Parathyroid adenoma (tissue), 2 donors: ENCODE data around the gene KRT39.

Source experiments
- H2AFZ ChIP-seq: fragments of 300-600 bp; sonication (generic); one replicate; pipeline ENCODE4 v1.7.0; 2017; ENCODE audit warnings: antibody characterized with exemption, mild to moderate bottlenecking
- H3K27ac ChIP-seq: fragments of 300-600 bp; sonication (generic); one replicate; pipeline ENCODE4 v1.7.0; 2017
- H3K27me3 ChIP-seq: fragments of 300-600 bp; sonication (generic); one replicate; pipeline ENCODE4 v1.7.0; 2017; ENCODE audit warnings: low read length; ENCODE audit not compliant: control insufficient read depth, insufficient read depth
- H3K36me3 ChIP-seq: fragments of 300-600 bp; sonication (generic); one replicate; pipeline ENCODE4 v1.7.0; 2017; ENCODE audit warnings: low read length; ENCODE audit not compliant: control insufficient read depth, insufficient read depth
- H3K4me1 ChIP-seq: fragments of 300-600 bp; sonication (generic); one replicate; pipeline ENCODE4 v1.7.0; 2017; ENCODE audit warnings: control low read depth
- H3K4me2 ChIP-seq: fragments of 300-600 bp; sonication (generic); one replicate; pipeline ENCODE4 v1.7.0; 2017; ENCODE audit warnings: low read length
- H3K4me3 ChIP-seq: fragments of 300-600 bp; sonication (generic); one replicate; pipeline ENCODE4 v1.7.0; 2017; ENCODE audit warnings: low read depth, low read length
- H3K79me2 ChIP-seq: fragments of 300-600 bp; sonication (generic); one replicate; pipeline ENCODE4 v1.7.0; 2017; ENCODE audit warnings: control low read depth
- H3K9ac ChIP-seq: fragments of 300-600 bp; sonication (generic); one replicate; pipeline ENCODE4 v1.7.0; 2017; ENCODE audit warnings: mild to moderate bottlenecking
- H3K9me3 ChIP-seq: fragments of 300-600 bp; sonication (generic); one replicate; pipeline ENCODE4 v1.7.0; 2017; ENCODE audit warnings: low read length; ENCODE audit not compliant: control insufficient read depth
- CTCF ChIP-seq: fragments of 300-600 bp; sonication (generic); IDR thresholded peaks from one replicate; pipeline ENCODE4 v1.7.0; 2017; ENCODE audit warnings: antibody characterized with exemption, mild to moderate bottlenecking
- donor health status: primary hyperparathyroidism.

KRT39 gene

DNA sequence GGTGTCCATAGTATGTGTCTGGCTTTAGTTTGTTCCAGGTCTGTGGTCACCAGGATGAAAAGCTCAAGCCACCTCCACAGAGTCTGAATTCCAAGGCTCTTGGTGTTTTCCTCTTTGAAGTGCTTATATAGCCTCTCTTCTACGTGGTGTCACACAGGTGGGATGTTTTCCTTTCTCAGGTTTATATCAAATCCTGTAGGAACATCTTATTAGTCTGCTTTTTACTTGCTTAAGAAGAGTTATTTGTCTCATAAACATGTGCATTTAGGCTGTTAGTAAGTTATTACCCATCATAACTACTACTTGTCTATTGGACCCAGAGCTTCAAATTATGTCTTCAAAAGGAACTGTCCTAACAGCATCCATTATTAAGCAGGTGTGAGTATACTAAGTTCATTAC lies at the start of gene KRT39:
Gene KRT39, minus strand, starts transcription at position 101 of the 400 bp plus-strand sequence. Its CDS starts 92 bp downstream, at position 9.
- Histone ChIP-seq H3K4me2 (no peak within 1 kb of the TSS), H3K27ac (no peak within 1 kb of the TSS), H3K79me2 (no peaks in the 10 kb centered on the region), H3K9me3 (no peaks in the 10 kb centered on the region), H3K4me1 (no peaks in the 10 kb centered on the region), H3K36me3 (no peaks in the 10 kb centered on the region), H2AFZ (no peak within 1 kb of the TSS), H3K4me3 (no peak within 1 kb of the TSS), H3K9ac (no peak within 1 kb of the TSS), H3K27me3 (no peaks in the 10 kb centered on the region)
- TF ChIP-seq CTCF: no peak

DNA sequence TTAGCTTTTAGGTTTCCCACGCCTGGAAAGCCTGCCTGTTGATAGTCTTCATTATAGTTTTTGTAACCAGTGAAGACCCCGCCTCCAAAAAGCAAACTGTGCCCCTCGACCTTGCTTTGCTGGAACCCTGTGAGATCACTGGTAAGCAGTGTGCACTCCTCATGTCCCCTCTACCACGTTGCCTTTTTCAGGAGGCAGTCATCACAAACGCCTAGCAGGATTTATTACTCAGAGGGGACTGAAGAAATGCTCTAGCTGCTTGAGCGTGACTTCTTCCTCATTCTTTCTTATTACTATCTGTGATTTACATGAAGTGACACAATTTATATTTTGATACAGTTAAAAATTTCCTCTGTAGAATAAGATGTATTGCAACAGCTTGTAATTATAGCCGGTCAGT lies 48.7 kb upstream of the KRT39 start:
- TF ChIP-seq CTCF: no peak
- H2AFZ ChIP-seq: no peak overlapping the region
- H3K79me2 ChIP-seq: no peaks in the 10 kb centered on the region
- no peaks in the 10 kb centered on the region for H3K36me3 ChIP-seq
- H3K9ac ChIP-seq: no peak overlapping the region
- H3K27me3 ChIP-seq: no peaks in the 10 kb centered on the region
- H3K4me1 ChIP-seq: no peaks in the 10 kb centered on the region
- no peak overlapping the region for H3K4me3 ChIP-seq
- H3K27ac ChIP-seq: no peak overlapping the region
- H3K4me2 ChIP-seq: no peak overlapping the region
- H3K9me3 ChIP-seq: no peaks in the 10 kb centered on the region

GRCh38 chr17:41013606-41014005 lies 46.9 kb upstream of the KRT39 start:
- H3K4me2 ChIP-seq: no peak overlapping the region
- H2AFZ ChIP-seq: no peak overlapping the region
- TF ChIP-seq CTCF: no peak
- H3K27me3 ChIP-seq: no peaks in the 10 kb centered on the region
- H3K4me3 ChIP-seq: no peak overlapping the region
- no peak overlapping the region for H3K9ac ChIP-seq
- no peaks in the 10 kb centered on the region for H3K4me1 ChIP-seq
- no peaks in the 10 kb centered on the region for H3K9me3 ChIP-seq
- H3K27ac ChIP-seq: no peak overlapping the region
- H3K79me2 ChIP-seq: no peaks in the 10 kb centered on the region
- H3K36me3 ChIP-seq: no peaks in the 10 kb centered on the region

DNA sequence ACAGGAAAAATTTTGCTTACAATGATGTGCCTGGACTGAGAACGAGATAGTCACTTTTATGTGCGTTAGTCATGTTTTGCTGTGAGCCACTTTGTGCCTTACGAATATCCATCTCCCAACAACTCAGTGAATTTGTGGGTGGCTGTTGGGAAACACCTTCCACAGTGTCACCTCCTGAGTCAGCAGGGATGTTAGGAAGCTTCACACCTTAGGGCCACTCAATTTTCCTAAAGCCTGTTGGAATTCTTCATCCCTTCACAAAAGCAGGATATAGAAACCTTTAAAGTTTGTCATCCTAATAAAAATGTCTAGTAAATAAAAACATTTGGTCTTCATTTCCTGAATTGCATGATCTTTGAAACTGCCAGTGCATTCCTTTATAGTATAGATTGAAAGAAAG lies 46.4 kb upstream of the KRT39 start:
- no peak overlapping the region for H3K4me2 ChIP-seq
- H3K9ac ChIP-seq: no peak overlapping the region
- H3K36me3 ChIP-seq: no peaks in the 10 kb centered on the region
- no peaks in the 10 kb centered on the region for H3K4me1 ChIP-seq
- no peaks in the 10 kb centered on the region for H3K9me3 ChIP-seq
- no peak overlapping the region for H3K4me3 ChIP-seq
- H3K27me3 ChIP-seq: no peaks in the 10 kb centered on the region
- no peak overlapping the region for H3K27ac ChIP-seq
- TF ChIP-seq CTCF: no peak
- no peaks in the 10 kb centered on the region for H3K79me2 ChIP-seq
- H2AFZ ChIP-seq: no peak overlapping the region

DNA sequence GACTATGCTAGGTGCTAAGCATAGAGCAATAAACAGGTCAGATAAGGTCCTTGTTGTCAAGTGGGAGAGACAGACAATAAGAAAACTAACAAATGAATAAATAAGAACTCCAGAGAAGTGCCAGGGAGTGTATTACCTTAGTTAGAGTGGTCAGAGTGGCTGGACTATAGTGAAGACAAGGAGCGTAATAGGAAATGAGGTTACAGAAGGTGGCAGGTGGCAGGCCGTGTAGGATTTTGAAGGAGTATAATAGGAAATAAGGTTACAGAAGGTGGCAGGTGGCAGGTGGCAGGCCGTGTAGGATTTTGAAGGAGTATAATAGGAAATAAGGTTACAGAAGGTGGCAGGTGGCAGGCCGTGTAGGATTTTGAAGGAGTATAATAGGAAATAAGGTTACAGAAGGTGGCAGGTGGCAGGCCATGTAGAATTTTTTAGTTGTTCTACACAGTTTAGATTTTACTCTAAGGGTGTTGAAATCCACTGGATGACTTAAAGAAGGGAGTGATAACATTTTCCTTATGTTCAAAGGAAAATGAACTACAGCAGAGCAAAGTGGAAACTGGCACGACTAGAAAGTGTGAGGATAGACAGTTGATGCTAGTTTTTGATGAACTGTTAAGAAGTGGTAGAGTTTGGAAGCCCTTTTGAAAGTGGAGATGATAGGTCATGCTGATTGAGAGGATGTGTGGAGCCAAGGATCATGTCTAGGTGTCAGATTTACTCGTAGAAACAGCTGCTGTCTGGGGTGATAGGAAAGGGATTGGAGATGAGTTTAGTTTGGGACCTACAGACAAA lies 45.8 kb upstream of the KRT39 start:
- TF ChIP-seq CTCF: no peak
- Histone ChIP-seq H3K27ac (no peak overlapping the region), H3K9ac (no peak overlapping the region), H3K4me1 (no peaks in the 10 kb centered on the region), H3K36me3 (no peaks in the 10 kb centered on the region), H3K4me3 (no peak overlapping the region), H2AFZ (no peak overlapping the region), H3K4me2 (no peak overlapping the region), H3K9me3 (no peaks in the 10 kb centered on the region), H3K79me2 (no peaks in the 10 kb centered on the region), H3K27me3 (no peaks in the 10 kb centered on the region)
